Endothelial cell of umbilical vein (primary cell): ENCODE results near the gene COL4A2. TPM values are rescaled to one million over a fixed set of nuclear protein-coding genes. Genes with fewer than 3 reads are reported as not detected.

Source experiments
- BruUV-seq: library from RNA; stranded (reverse); fragments of 400-500 nt; replicated peaks from 2 replicates; lab custom pipeline; 2021; lab: Mats Ljungman, UMichigan
- CTCF ChIA-PET: fragments of 300-600, 350-600 bp; sonication (Branson Sonifier 250); formaldehyde crosslinking; loops from one replicate; lab custom pipeline; 2021; ENCODE audit warnings: antibody characterized with exemption, inconsistent platforms; lab: Charles Lee
- POLR2A ChIA-PET: fragments of 300-600, 350-600 bp; sonication (Branson Sonifier 250); formaldehyde crosslinking; loops from one replicate; lab custom pipeline; 2021; ENCODE audit warnings: antibody characterized with exemption, inconsistent platforms; lab: Charles Lee
- DNase-seq: peaks from one replicate; pipeline ENCODE4 v3.0.0-alpha.2; 2011; ENCODE audit warnings: low read depth, low spot score
- FAIRE-seq: peaks from 2 replicates; lab custom pipeline; 2011; peaks lifted over from hg19 to GRCh38; lab: Jason Lieb, UNC
- H2AFZ ChIP-seq: 2 replicates; pipeline ENCODE4 v1.6.0; 2012; ENCODE audit warnings: low read depth, low read length, control low read depth, inconsistent platforms
- H3K27ac ChIP-seq: 2 replicates; pipeline ENCODE4 v1.5.1; 2011; ENCODE audit warnings: low read depth, mild to moderate bottlenecking, control low read depth, low read length, moderate library complexity; ENCODE audit not compliant: insufficient read depth
- H3K27me3 ChIP-seq, 2 experiments: 2 replicates each; pipeline versions ENCODE4 v1.6.0 to v1.6.1; 2011; ENCODE audit warnings: low read length in 2 of 2, mixed read lengths in 1 of 2; ENCODE audit not compliant: control insufficient read depth in 2 of 2, insufficient read depth in 2 of 2
- H3K36me3 ChIP-seq, 2 experiments: 2 replicates in 1 of 2; 3 replicates in 1 of 2; pipeline ENCODE4 v1.5.1; 2011; ENCODE audit warnings: low read length in 2 of 2, mild to moderate bottlenecking in 1 of 2, moderate library complexity in 1 of 2; ENCODE audit not compliant: control insufficient read depth in 2 of 2, insufficient read depth in 2 of 2; ENCODE audit errors: extremely low read depth in 1 of 2
- H3K4me1 ChIP-seq: 3 replicates; pipeline ENCODE4 v1.5.1; 2011; ENCODE audit warnings: mild to moderate bottlenecking, low read length; ENCODE audit not compliant: control insufficient read depth, insufficient read depth; ENCODE audit errors: extremely low read depth
- H3K4me2 ChIP-seq: 2 replicates; pipeline ENCODE4 v1.6.1; 2011; ENCODE audit warnings: low read length, control low read depth, mixed read lengths; ENCODE audit not compliant: insufficient read depth
- H3K4me3 ChIP-seq, 3 experiments: fragments of 200-600 bp in 1 of 3; sonication (generic), shearing (Covaris generic) in 1 of 3; replicated peaks in 1 of 3; 2 replicates each; pipeline ENCODE4 v1.5.1; 2011 to 2016; ENCODE audit warnings: control low read depth in 3 of 3, low read length in 3 of 3, mild to moderate bottlenecking in 2 of 3, inconsistent platforms in 1 of 3, low read depth in 1 of 3, moderate library complexity in 1 of 3; ENCODE audit not compliant: insufficient read depth in 1 of 3
- H3K79me2 ChIP-seq: 2 replicates; pipeline ENCODE4 v1.6.0; 2012; ENCODE audit warnings: low read length, inconsistent platforms; ENCODE audit not compliant: control insufficient read depth, insufficient read depth
- H3K9ac ChIP-seq: replicated peaks from 2 replicates; pipeline ENCODE3; 2011; ENCODE audit warnings: low read length, control low read depth; ENCODE audit not compliant: insufficient read depth; ENCODE audit errors: extremely low read depth
- H3K9me1 ChIP-seq: replicated peaks from 3 replicates; pipeline ENCODE4 v1.6.0; 2011; ENCODE audit warnings: mild to moderate bottlenecking, low read length; ENCODE audit not compliant: control insufficient read depth, insufficient read depth; ENCODE audit errors: extremely low read depth
- H3K9me3 ChIP-seq: replicated peaks from 2 replicates; pipeline ENCODE4 v1.5.1; 2012; ENCODE audit warnings: low read length, inconsistent platforms; ENCODE audit not compliant: control insufficient read depth, insufficient read depth
- H4K20me1 ChIP-seq: replicated peaks from 2 replicates; pipeline ENCODE3; 2011; ENCODE audit warnings: mild to moderate bottlenecking, low read length; ENCODE audit not compliant: control insufficient read depth, insufficient read depth; ENCODE audit errors: extremely low read depth
- EZH2 ChIP-seq: IDR thresholded peaks from 2 replicates; pipeline ENCODE4 v1.6.1; 2012; ENCODE audit warnings: borderline replicate concordance, low read depth, mild to moderate bottlenecking, moderate library complexity, low read length, inconsistent platforms; ENCODE audit not compliant: severe bottlenecking
- FOS ChIP-seq: IDR thresholded peaks from 2 replicates; pipeline ENCODE4 v1.6.1; 2011; ENCODE audit warnings: mild to moderate bottlenecking, low read length, moderate library complexity, borderline replicate concordance; ENCODE audit not compliant: insufficient read depth
- GATA2 ChIP-seq: IDR thresholded peaks from 2 replicates; pipeline ENCODE4 v1.7.0; 2011; ENCODE audit warnings: low read depth, mild to moderate bottlenecking, moderate library complexity, mixed read lengths, low read length; ENCODE audit not compliant: insufficient read length, insufficient read depth
- JUN ChIP-seq: IDR thresholded peaks from 2 replicates; pipeline ENCODE4 v1.6.1; 2011; ENCODE audit warnings: borderline replicate concordance, low read depth; ENCODE audit not compliant: insufficient read length, insufficient read depth
- MYC ChIP-seq: IDR thresholded peaks from one replicate; pipeline ENCODE4 v1.6.1; 2011; ENCODE audit warnings: mild to moderate bottlenecking, low read depth, low read length
- POLR2A ChIP-seq: IDR thresholded peaks from 2 replicates; pipeline ENCODE4 v1.6.1; 2012; ENCODE audit warnings: low read depth, mild to moderate bottlenecking, control low read depth, low read length
- POLR2AphosphoS5 ChIP-seq: IDR thresholded peaks from 2 replicates; pipeline ENCODE4 v1.6.1; 2012; ENCODE audit warnings: low read depth, mild to moderate bottlenecking, control low read depth, low read length, moderate library complexity; ENCODE audit not compliant: insufficient read depth
- dilution Hi-C: fragments of 300-500 bp; cut with MboI; formaldehyde crosslinking; loops from one replicate; pipeline ENCODE4 v1.15.0; 2019; ENCODE audit warnings: low sequenced_read_pairs; ENCODE audit not compliant: extremely low pct_ligation_motif_present
- intact Hi-C: fragments of 100-400 bp; cut with micrococcal nuclease; formaldehyde crosslinking; loops from one replicate; pipeline ENCODE4 v1.10.0; 2022
- polyA plus RNA-seq, 4 experiments: library from polyadenylated mRNA; depleted of rRNA in 3 of 4; stranded (reverse) in 3 of 4; unstranded in 1 of 4; fragments of >200 nt; gene quantifications; 2 replicates each; pipeline versions ENCODE4 v1.2.1 to v1.2.3, GENCODE V29; 2011 to 2012; ENCODE audit warnings: missing spikeins in 1 of 4
- total RNA-seq: library from RNA; stranded (reverse); gene quantifications from 2 replicates; pipeline ENCODE4 v1.2.3, GENCODE V29; 2021
- TF ChIP-seq, protein P1 (sequence below): IDR thresholded peaks from 2 replicates; pipeline ENCODE4 v1.6.1; 2011; ENCODE audit not compliant: insufficient read depth, insufficient read length
- TF ChIP-seq, protein P2 (sequence below), 2 donors: IDR thresholded peaks; 1 replicate in 1 of 2; 2 replicates in 1 of 2; pipeline ENCODE4 v1.5.1; 2011; ENCODE audit warnings: low read length in 2 of 2, mild to moderate bottlenecking in 2 of 2, moderate library complexity in 2 of 2, control low read depth in 1 of 2, inconsistent platforms in 1 of 2, low read depth in 1 of 2; ENCODE audit not compliant: insufficient read depth in 1 of 2; ENCODE audit errors: extremely low read depth in 1 of 2

The COL4A2 gene
- total and polyA plus RNA-seq, 2 donors (not counting 3 experiments of a cell fraction or from before 2014, with no cell fraction given): 792 to 940 TPM

DNA sequence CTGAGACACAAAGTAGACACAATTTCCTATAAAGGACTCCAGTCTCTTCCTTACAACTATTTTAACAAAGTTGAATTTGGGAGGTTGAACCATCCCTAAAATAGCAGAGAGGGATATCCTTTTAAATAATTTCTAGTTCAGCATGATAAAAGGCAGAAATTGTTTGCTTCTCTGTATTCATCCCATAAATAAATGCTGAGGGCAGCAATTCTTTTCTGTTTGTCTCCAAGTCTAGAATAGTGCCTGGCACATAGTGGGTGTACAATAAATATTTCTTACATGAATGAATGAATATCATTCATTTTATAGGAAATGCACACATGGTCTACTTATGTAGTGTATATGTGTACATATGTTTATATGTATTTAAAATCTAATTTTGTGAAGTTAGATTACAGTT, 12.5 kb upstream of the COL4A2 start:
- POLR2A ChIA-PET: no interaction called here
- no TSS peak for BruUV-seq
- no peaks in the 10 kb centered on the region for H3K9me1 ChIP-seq
- dilution Hi-C loops (no loop called here), intact Hi-C loops (no loop called here)
- no peaks in the 10 kb centered on the region for H3K36me3 ChIP-seq
- peaks cover 20% of the 10 kb centered on the region for H4K20me1 ChIP-seq
- no peaks in the 10 kb centered on the region for H3K27me3 ChIP-seq
- TF ChIP-seq MYC (no peak), JUN (no peak), POLR2A (no peak), FOS (no peak), GATA2 (no peak), POLR2AphosphoS5 (no peak), EZH2 (no peak)
- TF ChIP-seq, protein P1, sequence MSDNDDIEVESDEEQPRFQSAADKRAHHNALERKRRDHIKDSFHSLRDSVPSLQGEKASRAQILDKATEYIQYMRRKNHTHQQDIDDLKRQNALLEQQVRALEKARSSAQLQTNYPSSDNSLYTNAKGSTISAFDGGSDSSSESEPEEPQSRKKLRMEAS: no peak
- TF ChIP-seq, protein P2, sequence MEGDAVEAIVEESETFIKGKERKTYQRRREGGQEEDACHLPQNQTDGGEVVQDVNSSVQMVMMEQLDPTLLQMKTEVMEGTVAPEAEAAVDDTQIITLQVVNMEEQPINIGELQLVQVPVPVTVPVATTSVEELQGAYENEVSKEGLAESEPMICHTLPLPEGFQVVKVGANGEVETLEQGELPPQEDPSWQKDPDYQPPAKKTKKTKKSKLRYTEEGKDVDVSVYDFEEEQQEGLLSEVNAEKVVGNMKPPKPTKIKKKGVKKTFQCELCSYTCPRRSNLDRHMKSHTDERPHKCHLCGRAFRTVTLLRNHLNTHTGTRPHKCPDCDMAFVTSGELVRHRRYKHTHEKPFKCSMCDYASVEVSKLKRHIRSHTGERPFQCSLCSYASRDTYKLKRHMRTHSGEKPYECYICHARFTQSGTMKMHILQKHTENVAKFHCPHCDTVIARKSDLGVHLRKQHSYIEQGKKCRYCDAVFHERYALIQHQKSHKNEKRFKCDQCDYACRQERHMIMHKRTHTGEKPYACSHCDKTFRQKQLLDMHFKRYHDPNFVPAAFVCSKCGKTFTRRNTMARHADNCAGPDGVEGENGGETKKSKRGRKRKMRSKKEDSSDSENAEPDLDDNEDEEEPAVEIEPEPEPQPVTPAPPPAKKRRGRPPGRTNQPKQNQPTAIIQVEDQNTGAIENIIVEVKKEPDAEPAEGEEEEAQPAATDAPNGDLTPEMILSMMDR (IDR thresholded peaks at IDR 0.05; ENCODE audit: extremely low read depth in 1 of 2, insufficient read depth in 1 of 2, low read depth in 1 of 2, low read length in 2 of 2): no peak
- no peak overlapping the region for H2AFZ ChIP-seq
- H3K27ac ChIP-seq: no peak overlapping the region
- H3K79me2 ChIP-seq: peaks cover 67% of the 10 kb centered on the region
- H3K4me2 ChIP-seq: no peak overlapping the region
- DNase-seq (no peak), FAIRE-seq (no peak)
- CTCF ChIA-PET: interaction anchor here (1.6 kb wide), 1 partner anchor 14 kb away, joined by 3 read pairs; no protein-coding TSS in a partner anchor
- H3K4me3 ChIP-seq: no peak overlapping the region
- H3K9ac ChIP-seq: no peak overlapping the region
- H3K4me1 ChIP-seq: peaks cover 37% of the 10 kb centered on the region
- no peaks in the 10 kb centered on the region for H3K9me3 ChIP-seq
